ENCODE results near the gene CCR8.
"Not testable (repeated sequence)": the region's sequence is repeated elsewhere in the genome, so short reads cannot be mapped to it uniquely, and the experiment has no call there.

The CCR8 gene

GRCh38 chr3:39317571-39318169, 11.8 kb upstream of the CCR8 start:
- no peak for DNase-seq

GRCh38 chr3:39318301-39318700, 11.2 kb upstream of the CCR8 start:
- DNase-seq: no peak

- DNase-seq: no peak
Measured at GRCh38 chr3:39319249-39319648, 10.3 kb upstream of the CCR8 start.

- not testable (repeated sequence) for DNase-seq
Measured at GRCh38 chr3:39321574-39321983, 7.9 kb upstream of the CCR8 start.

GRCh38 chr3:39322209-39322715, 7.2 kb upstream of the CCR8 start:
- not testable (repeated sequence) for DNase-seq

- no peak for DNase-seq
Measured at GRCh38 chr3:39322936-39323335, 6.6 kb upstream of the CCR8 start.

GRCh38 chr3:39323494-39323893, 6.0 kb upstream of the CCR8 start:
- no peak for DNase-seq

GRCh38 chr3:39325236-39325635, 4.3 kb upstream of the CCR8 start:
- DNase-seq: no peak

GRCh38 chr3:39327053-39327745, 2.3 kb upstream of the CCR8 start:
- DNase-seq: no peak

GRCh38 chr3:39327746-39328349, 1.7 kb upstream of the CCR8 start:
- no peak for DNase-seq

- no peak for DNase-seq
Measured at GRCh38 chr3:39330824-39331223, 1.3 kb downstream of the CCR8 start.

GRCh38 chr3:39332525-39332924, 3.0 kb downstream of the CCR8 start:
- DNase-seq: no peak

GRCh38 chr3:39333607-39334006, 4.1 kb downstream of the CCR8 start:
- DNase-seq: no peak

GRCh38 chr3:39334205-39334604, 4.7 kb downstream of the CCR8 start:
- no peak for DNase-seq

- no peak for DNase-seq
Measured at GRCh38 chr3:39338201-39338600, 8.7 kb downstream of the CCR8 start.

GRCh38 chr3:39339086-39339485, 9.6 kb downstream of the CCR8 start:
- no peak for DNase-seq

- DNase-seq: no peak
Measured at GRCh38 chr3:39343076-39343717, 13.7 kb downstream of the CCR8 start.

- DNase-seq: no peak
Measured at GRCh38 chr3:39343760-39344159, 14.3 kb downstream of the CCR8 start.

- DNase-seq: no peak
Measured at GRCh38 chr3:39344746-39345344, 15.3 kb downstream of the CCR8 start.

- no peak for DNase-seq
Measured at GRCh38 chr3:39346785-39347585, 17.5 kb downstream of the CCR8 start.

GRCh38 chr3:39347586-39347876, 18.0 kb downstream of the CCR8 start:
- no peak for DNase-seq

GRCh38 chr3:39349080-39349479, 19.6 kb downstream of the CCR8 start:
- DNase-seq: no peak

- DNase-seq: no peak
Measured at GRCh38 chr3:39350714-39351113, 21.2 kb downstream of the CCR8 start.

All from activated naive CD4-positive, alpha-beta T cell treated with anti-CD3 and anti-CD28 coated beads, Interleukin-2, amount 50 U/mL, for 16 hours (primary cell).